ENCODE results near the gene DNASE2.
A peak's percentile ranks its signal among the peaks of the same experiment; 100 is the strongest.

DNASE2 gene

GRCh38 chr19:12886969-12887747 lies 5.9 kb upstream of the DNASE2 start, which contains the start of gene KLF1:
Gene KLF1 (minus strand): TSS chr19:12887201. CDS start chr19:12887140, 61 bp downstream.
- no peak for DNase-seq (ENCODE audit: low read depth in 1 of 2, low spot score in 1 of 2)

- DNase-seq (ENCODE audit: low read depth in 1 of 2, low spot score in 1 of 2): no peak
Observed at GRCh38 chr19:12886651-12886968, 5.4 kb upstream of the DNASE2 start.

GRCh38 chr19:12885749-12886650 lies 4.8 kb upstream of the DNASE2 start:
- no peak for DNase-seq (ENCODE audit: low read depth in 1 of 2, low spot score in 1 of 2)

GRCh38 chr19:12884926-12885748 lies 3.9 kb upstream of the DNASE2 start:
- DNase-seq (ENCODE audit: low read depth in 1 of 2, low spot score in 1 of 2): peak; percentile 75 to 86

- DNase-seq (ENCODE audit: low read depth in 1 of 2, low spot score in 1 of 2): no peak
Observed at GRCh38 chr19:12884627-12884925, 3.3 kb upstream of the DNASE2 start.

- DNase-seq (ENCODE audit: low read depth in 1 of 2, low spot score in 1 of 2): no peak
Observed at GRCh38 chr19:12884202-12884601, 3.0 kb upstream of the DNASE2 start.

GRCh38 chr19:12882589-12882988 lies 1.3 kb upstream of the DNASE2 start:
- no peak for DNase-seq (ENCODE audit: low read depth in 1 of 2, low spot score in 1 of 2)

- no peak for DNase-seq (ENCODE audit: low read depth in 1 of 2, low spot score in 1 of 2)
Observed at GRCh38 chr19:12880551-12881171, 588 bp downstream of the DNASE2 start.

GRCh38 chr19:12875086-12875485 lies 6.2 kb downstream of the DNASE2 start:
- DNase-seq (ENCODE audit: low read depth in 1 of 2, low spot score in 1 of 2): no peak

GRCh38 chr19:12873891-12874745 lies 7.1 kb downstream of the DNASE2 start:
- DNase-seq (ENCODE audit: low read depth in 1 of 2, low spot score in 1 of 2): no peak

GRCh38 chr19:12872941-12873890 lies 8.0 kb downstream of the DNASE2 start:
- DNase-seq (ENCODE audit: low read depth in 1 of 2, low spot score in 1 of 2): no peak

GRCh38 chr19:12872255-12872654 lies 9.0 kb downstream of the DNASE2 start:
- DNase-seq (ENCODE audit: low read depth in 1 of 2, low spot score in 1 of 2): no peak

GRCh38 chr19:12871681-12872080 lies 9.6 kb downstream of the DNASE2 start:
- DNase-seq (ENCODE audit: low read depth in 1 of 2, low spot score in 1 of 2): no peak

GRCh38 chr19:12868540-12869112 lies 12.6 kb downstream of the DNASE2 start:
- no peak for DNase-seq (ENCODE audit: low read depth in 1 of 2, low spot score in 1 of 2)

- DNase-seq (ENCODE audit: low read depth in 1 of 2, low spot score in 1 of 2): peak; percentile 37 to 65
Observed at GRCh38 chr19:12867120-12868099, 13.8 kb downstream of the DNASE2 start.

GRCh38 chr19:12866416-12867119 lies 14.7 kb downstream of the DNASE2 start:
- no peak for DNase-seq (ENCODE audit: low read depth in 1 of 2, low spot score in 1 of 2)
